Measurements from ENCODE around the gene GLCE.

The GLCE gene

DNA sequence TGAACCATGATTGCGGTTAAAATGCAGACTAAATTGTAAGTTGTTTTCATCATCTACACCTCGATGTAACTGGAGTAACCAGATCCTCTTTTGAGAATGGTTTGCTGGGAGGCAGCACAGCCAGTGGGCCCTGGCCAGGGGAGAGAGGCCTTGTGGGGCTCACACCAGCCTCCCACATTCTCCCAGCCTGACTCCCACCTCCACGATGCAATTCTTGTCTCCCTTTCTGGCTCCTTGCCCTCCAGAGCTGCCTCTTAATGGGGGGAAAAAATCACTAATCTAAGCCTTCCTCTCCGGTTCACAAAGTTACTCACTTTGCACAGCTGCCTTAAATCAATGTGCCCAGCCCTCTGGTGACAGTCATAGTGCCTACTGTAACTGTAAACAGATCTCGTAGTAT lies 120.3 kb downstream of the GLCE start:
- H3K27ac ChIP-seq (ENCODE audit: low read depth, low read length, poor library complexity, severe bottlenecking): no peak overlapping the region
- no peaks in the 10 kb centered on the region for H3K9me3 ChIP-seq (ENCODE audit: low read length)
- no peaks in the 10 kb centered on the region for H4K20me1 ChIP-seq (ENCODE audit: insufficient read depth, low read length)
- no peak overlapping the region for H3K4me2 ChIP-seq (ENCODE audit: low read length)
- no peak overlapping the region for H3K4me3 ChIP-seq (ENCODE audit: low read depth, low read length, poor library complexity, severe bottlenecking)
- H3K9me2 ChIP-seq (ENCODE audit: low read depth, low read length): no peaks in the 10 kb centered on the region
- H3F3A ChIP-seq (ENCODE audit: insufficient read depth, low read length): no peaks in the 10 kb centered on the region
- no peaks in the 10 kb centered on the region for H3K4me1 ChIP-seq (ENCODE audit: insufficient read depth, low read length, severe bottlenecking)
- H3K27me3 ChIP-seq (ENCODE audit: insufficient read depth, low read length): no peaks in the 10 kb centered on the region
- no peaks in the 10 kb centered on the region for H3K79me2 ChIP-seq (ENCODE audit: insufficient read depth, low read length)
- TF ChIP-seq EZH2 (IDR thresholded peaks at IDR 0.05; ENCODE audit: borderline replicate concordance, low read length): no peak
- TF ChIP-seq, protein P1, sequence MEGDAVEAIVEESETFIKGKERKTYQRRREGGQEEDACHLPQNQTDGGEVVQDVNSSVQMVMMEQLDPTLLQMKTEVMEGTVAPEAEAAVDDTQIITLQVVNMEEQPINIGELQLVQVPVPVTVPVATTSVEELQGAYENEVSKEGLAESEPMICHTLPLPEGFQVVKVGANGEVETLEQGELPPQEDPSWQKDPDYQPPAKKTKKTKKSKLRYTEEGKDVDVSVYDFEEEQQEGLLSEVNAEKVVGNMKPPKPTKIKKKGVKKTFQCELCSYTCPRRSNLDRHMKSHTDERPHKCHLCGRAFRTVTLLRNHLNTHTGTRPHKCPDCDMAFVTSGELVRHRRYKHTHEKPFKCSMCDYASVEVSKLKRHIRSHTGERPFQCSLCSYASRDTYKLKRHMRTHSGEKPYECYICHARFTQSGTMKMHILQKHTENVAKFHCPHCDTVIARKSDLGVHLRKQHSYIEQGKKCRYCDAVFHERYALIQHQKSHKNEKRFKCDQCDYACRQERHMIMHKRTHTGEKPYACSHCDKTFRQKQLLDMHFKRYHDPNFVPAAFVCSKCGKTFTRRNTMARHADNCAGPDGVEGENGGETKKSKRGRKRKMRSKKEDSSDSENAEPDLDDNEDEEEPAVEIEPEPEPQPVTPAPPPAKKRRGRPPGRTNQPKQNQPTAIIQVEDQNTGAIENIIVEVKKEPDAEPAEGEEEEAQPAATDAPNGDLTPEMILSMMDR (IDR thresholded peaks at IDR 0.05; ENCODE audit: low read length): no peak
- H3K9ac ChIP-seq (ENCODE audit: low read length): no peak overlapping the region
- H2AFZ ChIP-seq (ENCODE audit: low read length): no peak overlapping the region
- no peaks in the 10 kb centered on the region for H3K36me3 ChIP-seq (ENCODE audit: insufficient read depth, low read length)

DNA sequence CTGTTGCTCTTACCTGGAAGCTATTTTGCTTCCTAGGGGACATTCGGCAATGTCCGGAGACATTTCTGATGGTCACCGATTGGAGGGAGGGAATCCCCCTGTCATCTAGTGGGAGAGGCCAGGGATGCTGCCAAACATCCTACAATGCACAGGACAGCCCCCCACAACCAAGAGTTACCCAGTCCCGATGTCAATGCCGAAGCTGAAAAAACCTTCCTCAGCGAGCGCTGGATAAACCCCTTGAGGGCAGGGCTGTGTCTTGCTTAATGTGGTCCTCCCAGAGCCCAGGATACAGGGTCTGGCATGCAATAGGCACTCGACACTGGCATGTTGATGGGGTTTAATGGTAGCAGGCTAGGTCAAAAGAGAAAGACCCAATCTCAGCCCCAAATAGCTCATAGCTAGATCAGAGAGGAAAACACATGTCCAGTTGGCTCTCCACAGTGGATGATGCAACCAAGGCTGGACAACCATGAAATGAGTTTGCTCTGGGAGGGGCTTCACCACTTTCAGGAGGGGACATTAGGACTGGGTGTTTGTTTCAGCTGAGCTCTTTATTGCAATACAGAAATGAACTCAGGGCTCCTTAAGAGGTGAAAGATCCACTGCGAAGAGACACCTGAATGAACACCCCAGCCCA lies 121.8 kb downstream of the GLCE start:
- Histone ChIP-seq H4K20me1 (ENCODE audit: insufficient read depth, low read length) (no peaks in the 10 kb centered on the region), H3K79me2 (ENCODE audit: insufficient read depth, low read length) (no peaks in the 10 kb centered on the region), H3K4me2 (ENCODE audit: low read length) (no peak overlapping the region), H3K27ac (ENCODE audit: low read depth, low read length, poor library complexity, severe bottlenecking) (no peak overlapping the region), H3F3A (ENCODE audit: insufficient read depth, low read length) (no peaks in the 10 kb centered on the region), H2AFZ (ENCODE audit: low read length) (no peak overlapping the region), H3K4me1 (ENCODE audit: insufficient read depth, low read length, severe bottlenecking) (no peaks in the 10 kb centered on the region), H3K9me2 (ENCODE audit: low read depth, low read length) (no peaks in the 10 kb centered on the region), H3K36me3 (ENCODE audit: insufficient read depth, low read length) (no peaks in the 10 kb centered on the region), H3K9ac (ENCODE audit: low read length) (no peak overlapping the region), H3K27me3 (ENCODE audit: insufficient read depth, low read length) (no peaks in the 10 kb centered on the region), H3K4me3 (ENCODE audit: low read depth, low read length, poor library complexity, severe bottlenecking) (no peak overlapping the region), H3K9me3 (ENCODE audit: low read length) (no peaks in the 10 kb centered on the region)
- TF ChIP-seq, protein P1 (IDR thresholded peaks at IDR 0.05; ENCODE audit: low read length): no peak
- no peak for TF ChIP-seq EZH2 (IDR thresholded peaks at IDR 0.05; ENCODE audit: borderline replicate concordance, low read length)

DNA sequence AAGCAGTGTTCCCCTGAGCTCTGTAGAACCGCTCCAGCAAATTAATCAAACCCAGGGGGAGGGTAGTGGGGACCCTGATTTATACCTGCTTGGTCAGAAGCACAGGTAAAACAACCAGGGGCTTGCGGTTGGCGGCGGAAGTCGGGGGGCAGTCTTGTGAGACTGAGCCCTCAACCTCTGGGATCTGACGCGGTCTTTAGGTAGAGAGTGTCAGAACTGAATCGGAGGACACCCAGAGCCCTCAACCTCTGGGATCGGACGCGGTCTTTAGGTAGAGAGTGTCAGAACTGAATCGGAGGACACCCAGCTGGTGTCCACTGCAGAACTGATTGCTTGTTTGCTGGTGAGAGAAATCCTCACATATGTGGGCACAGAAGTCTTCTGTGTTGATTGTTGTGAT lies 125.4 kb downstream of the GLCE start:
- H3K27ac ChIP-seq (ENCODE audit: low read depth, low read length, poor library complexity, severe bottlenecking): no peak overlapping the region
- no peaks in the 10 kb centered on the region for H3F3A ChIP-seq (ENCODE audit: insufficient read depth, low read length)
- no peaks in the 10 kb centered on the region for H3K4me1 ChIP-seq (ENCODE audit: insufficient read depth, low read length, severe bottlenecking)
- no peaks in the 10 kb centered on the region for H3K9me3 ChIP-seq (ENCODE audit: low read length)
- no peaks in the 10 kb centered on the region for H3K79me2 ChIP-seq (ENCODE audit: insufficient read depth, low read length)
- no peaks in the 10 kb centered on the region for H4K20me1 ChIP-seq (ENCODE audit: insufficient read depth, low read length)
- H3K27me3 ChIP-seq (ENCODE audit: insufficient read depth, low read length): no peaks in the 10 kb centered on the region
- no peak overlapping the region for H3K4me2 ChIP-seq (ENCODE audit: low read length)
- no peak overlapping the region for H3K9ac ChIP-seq (ENCODE audit: low read length)
- H3K4me3 ChIP-seq (ENCODE audit: low read depth, low read length, poor library complexity, severe bottlenecking): no peak overlapping the region
- no peaks in the 10 kb centered on the region for H3K36me3 ChIP-seq (ENCODE audit: insufficient read depth, low read length)
- H3K9me2 ChIP-seq (ENCODE audit: low read depth, low read length): no peaks in the 10 kb centered on the region
- H2AFZ ChIP-seq (ENCODE audit: low read length): no peak overlapping the region
- TF ChIP-seq, protein P1 (IDR thresholded peaks at IDR 0.05; ENCODE audit: low read length): no peak
- no peak for TF ChIP-seq EZH2 (IDR thresholded peaks at IDR 0.05; ENCODE audit: borderline replicate concordance, low read length)
